HG03439 (cell line): ENCODE measurements around the gene AMACR.
"Not testable (repeated sequence)": the region's sequence is repeated elsewhere in the genome, so short reads cannot be mapped to it uniquely, and the experiment has no call there.

ENCODE experiments used
- ATAC-seq: cut with Tn5 transposase; IDR thresholded peaks from one replicate; pipeline ENCODE4 v1.9.1; 2021; ENCODE audit warnings: mild to moderate bottlenecking, moderate library complexity; ENCODE audit not compliant: unreplicated experiment

AMACR gene

GRCh38 chr5:33969572-33970452, 38.0 kb downstream of the AMACR start:
- no peak for ATAC-seq

GRCh38 chr5:33968211-33969005, 39.4 kb downstream of the AMACR start:
- ATAC-seq = no peak

- no peak for ATAC-seq
Observed at GRCh38 chr5:33966805-33967204, 41.0 kb downstream of the AMACR start.

GRCh38 chr5:33964132-33964700, 43.6 kb downstream of the AMACR start:
- no peak for ATAC-seq

GRCh38 chr5:33958176-33958575, 49.7 kb downstream of the AMACR start:
- ATAC-seq = no peak

- ATAC-seq = no peak
Observed at GRCh38 chr5:33957577-33958150, 50.2 kb downstream of the AMACR start.

GRCh38 chr5:33952175-33952574, 55.7 kb downstream of the AMACR start:
- not testable (repeated sequence) for ATAC-seq

GRCh38 chr5:33944543-33945132, 63.2 kb downstream of the AMACR start:
- ATAC-seq = no peak

GRCh38 chr5:33941090-33941489, 66.8 kb downstream of the AMACR start:
- ATAC-seq = no peak

- ATAC-seq = no peak
Observed at GRCh38 chr5:33939556-33940262, 68.1 kb downstream of the AMACR start.

- no peak for ATAC-seq
Observed at GRCh38 chr5:33938881-33939280, 69.0 kb downstream of the AMACR start.

- no peak for ATAC-seq
Observed at GRCh38 chr5:33938507-33938796, 69.4 kb downstream of the AMACR start.

- no peak for ATAC-seq
Observed at GRCh38 chr5:33937707-33938506, 69.9 kb downstream of the AMACR start.

- ATAC-seq = no peak
Observed at GRCh38 chr5:33937017-33937706, 70.7 kb downstream of the AMACR start.

- no peak for ATAC-seq
Observed at GRCh38 chr5:33936381-33937016, 71.4 kb downstream of the AMACR start, which contains the start of gene RXFP3. Gene RXFP3 (plus strand): TSS chr5:33936386. CDS start chr5:33936741, 355 bp downstream.
